OCI-LY3 (cell line): ENCODE data around the gene PTPRT.

Experiments
- H2AFZ ChIP-seq: fragments of 200-600, 300-600 bp; shearing (Covaris generic); 2 replicates; pipeline ENCODE4 v1.6.0; 2014; ENCODE audit warnings: antibody characterized with exemption, low read depth, low read length
- H3K27ac ChIP-seq: fragments of 200-600, 300-600 bp; sonication (generic); 2 replicates; pipeline ENCODE4 v1.5.1; 2014; ENCODE audit warnings: mild to moderate bottlenecking, low read length, moderate library complexity, mixed read lengths
- H3K27me3 ChIP-seq: fragments of 200-600, 300-600 bp; sonication (generic); 2 replicates; pipeline ENCODE4 v1.6.1; 2014; ENCODE audit warnings: low read depth, low read length, mixed read lengths
- H3K36me3 ChIP-seq: fragments of 200-600, 300-600 bp; sonication (generic); replicated peaks from 2 replicates; pipeline ENCODE3; 2014; ENCODE audit warnings: low read depth, low read length, mixed read lengths
- H3K4me1 ChIP-seq: fragments of 300-600, 200-600 bp; sonication (generic); 2 replicates; pipeline ENCODE4 v1.6.1; 2014; ENCODE audit warnings: low read length, mixed read lengths
- H3K4me2 ChIP-seq: fragments of 200-600, 300-600 bp; sonication (generic); 2 replicates; pipeline ENCODE4 v1.6.1; 2014; ENCODE audit warnings: low read length, mixed read lengths
- H3K4me3 ChIP-seq: fragments of 300-600, 200-600 bp; sonication (generic); 2 replicates; pipeline ENCODE4 v1.5.1; 2014; ENCODE audit warnings: antibody characterized with exemption, mild to moderate bottlenecking, low read length, moderate library complexity
- H3K79me2 ChIP-seq: fragments of 300-600, 200-600 bp; shearing (Covaris generic); 2 replicates; pipeline ENCODE4 v1.6.1; 2014; ENCODE audit warnings: mild to moderate bottlenecking, low read length, mixed read lengths
- H3K9ac ChIP-seq: fragments of 300-600, 200-600 bp; shearing (Covaris generic); 2 replicates; pipeline ENCODE4 v1.6.0; 2014; ENCODE audit warnings: mild to moderate bottlenecking, low read length, moderate library complexity
- H3K9me3 ChIP-seq: fragments of 200-600, 300-600 bp; shearing (Covaris generic); 2 replicates; pipeline ENCODE4 v1.6.1; 2014; ENCODE audit warnings: low read length, mixed read lengths; ENCODE audit not compliant: insufficient read depth
- H4K20me1 ChIP-seq: fragments of 200-600, 300-600 bp; sonication (generic); 2 replicates; pipeline ENCODE4 v1.6.1; 2016; ENCODE audit warnings: low read length, mixed read lengths; ENCODE audit not compliant: insufficient read depth
- CTCF ChIP-seq: fragments of 200-600, 300-600 bp; sonication (generic); IDR thresholded peaks from 2 replicates; pipeline ENCODE4 v1.5.1; 2014; ENCODE audit warnings: antibody characterized with exemption, low read length, low read depth
- EZH2phosphoT487 ChIP-seq: fragments of 200-600 bp; shearing (Covaris generic); IDR thresholded peaks from 2 replicates; pipeline ENCODE4 v1.6.1; 2018; ENCODE audit warnings: antibody characterized with exemption, mixed run types, low read depth

The PTPRT gene

GRCh38 chr20:43037605-43038309, 151.9 kb downstream of the PTPRT start:
- Histone ChIP-seq H2AFZ (no peak overlapping the region), H3K36me3 (no peaks in the 10 kb centered on the region), H3K9me3 (no peaks in the 10 kb centered on the region), H3K79me2 (no peaks in the 10 kb centered on the region), H3K4me2 (no peak overlapping the region), H3K4me1 (no peaks in the 10 kb centered on the region), H3K27me3 (no peaks in the 10 kb centered on the region; the same call in none of the 2 replicates), H3K9ac (no peak overlapping the region), H3K27ac (no peak overlapping the region), H3K4me3 (no peak overlapping the region), H4K20me1 (no peaks in the 10 kb centered on the region)
- TF ChIP-seq CTCF (no peak), EZH2phosphoT487 (no peak)

- no peaks in the 10 kb centered on the region for H3K4me1 ChIP-seq
- no peak overlapping the region for H3K9ac ChIP-seq
- H3K4me3 ChIP-seq: no peak overlapping the region
- no peaks in the 10 kb centered on the region for H4K20me1 ChIP-seq
- no peaks in the 10 kb centered on the region for H3K36me3 ChIP-seq
- no peaks in the 10 kb centered on the region for H3K79me2 ChIP-seq
- no peaks in the 10 kb centered on the region; the same call in none of the 2 replicates for H3K27me3 ChIP-seq
- no peak overlapping the region for H3K4me2 ChIP-seq
- H2AFZ ChIP-seq: no peak overlapping the region
- no peak overlapping the region for H3K27ac ChIP-seq
- TF ChIP-seq EZH2phosphoT487: no peak
- no peaks in the 10 kb centered on the region for H3K9me3 ChIP-seq
Measured at GRCh38 chr20:43034981-43035724, 154.6 kb downstream of the PTPRT start.

- no peak overlapping the region for H3K27ac ChIP-seq
- H4K20me1 ChIP-seq: no peaks in the 10 kb centered on the region
- H3K9ac ChIP-seq: no peak overlapping the region
- no peaks in the 10 kb centered on the region for H3K9me3 ChIP-seq
- no peak overlapping the region for H3K4me3 ChIP-seq
- no peaks in the 10 kb centered on the region for H3K36me3 ChIP-seq
- TF ChIP-seq EZH2phosphoT487 (no peak), CTCF (no peak)
- H3K27me3 ChIP-seq: peaks cover 2% of the 10 kb centered on the region
- H3K4me1 ChIP-seq: no peaks in the 10 kb centered on the region
- H2AFZ ChIP-seq: no peak overlapping the region
- H3K79me2 ChIP-seq: no peaks in the 10 kb centered on the region
- H3K4me2 ChIP-seq: no peak overlapping the region
Measured at GRCh38 chr20:43032459-43032858, 157.2 kb downstream of the PTPRT start.

GRCh38 chr20:43029176-43029575, 160.5 kb downstream of the PTPRT start:
- Histone ChIP-seq H3K4me3 (no peak overlapping the region), H3K4me2 (no peak overlapping the region), H4K20me1 (no peaks in the 10 kb centered on the region), H2AFZ (no peak overlapping the region), H3K36me3 (no peaks in the 10 kb centered on the region), H3K27ac (no peak overlapping the region), H3K9ac (no peak overlapping the region), H3K79me2 (no peaks in the 10 kb centered on the region), H3K4me1 (no peaks in the 10 kb centered on the region), H3K9me3 (no peaks in the 10 kb centered on the region), H3K27me3 (0 out of 2 replicates have a peak, but pooled peaks cover 2% of the 10 kb centered on the region)
- TF ChIP-seq CTCF: no peak
- no peak for TF ChIP-seq EZH2phosphoT487
